Measurements from ENCODE around the gene MPIG6B. TPM values are rescaled to one million over a fixed set of nuclear protein-coding genes. Genes with fewer than 3 reads are reported as not detected.

MPIG6B gene
- total and polyA plus RNA-seq, 4 donors: 0.08 to 10.7 (median 0.24) TPM

- 92% methylated on average over 8 of the region's 8 CpGs for WGBS
- Histone ChIP-seq H3K4me3 (ENCODE audit: low read depth in 1 of 3, low read length in 3 of 3) (no peak overlapping the region), H3K36me3 (ENCODE audit: control insufficient read depth in 4 of 4, insufficient read depth in 3 of 4, low read depth in 1 of 4, low read length in 3 of 4) (no peaks in the 10 kb centered on the region), H3K9me3 (ENCODE audit: control insufficient read depth in 4 of 4, low read length in 3 of 4) (no peaks in the 10 kb centered on the region), H3K4me1 (ENCODE audit: control insufficient read depth in 4 of 4, insufficient read depth in 4 of 4, low read length in 3 of 4) (no peaks in the 10 kb centered on the region), H3K27ac (ENCODE audit: low read depth in 1 of 2, low read length in 2 of 2) (no peak overlapping the region), H3K9ac (ENCODE audit: low read depth in 1 of 2, low read length in 2 of 2) (no peak overlapping the region), H3K27me3 (ENCODE audit: control insufficient read depth in 4 of 4, insufficient read depth in 4 of 4, low read length in 3 of 4) (no peaks in the 10 kb centered on the region)
- no peak for TF ChIP-seq GABPA (IDR thresholded peaks at IDR 0.05 in 1 of 2, conservative IDR thresholded peaks at IDR 0.05 in 1 of 2)
- TF ChIP-seq, protein P1, sequence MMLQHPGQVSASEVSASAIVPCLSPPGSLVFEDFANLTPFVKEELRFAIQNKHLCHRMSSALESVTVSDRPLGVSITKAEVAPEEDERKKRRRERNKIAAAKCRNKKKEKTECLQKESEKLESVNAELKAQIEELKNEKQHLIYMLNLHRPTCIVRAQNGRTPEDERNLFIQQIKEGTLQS (IDR thresholded peaks at IDR 0.05): no peak
- TF ChIP-seq, protein P2, sequence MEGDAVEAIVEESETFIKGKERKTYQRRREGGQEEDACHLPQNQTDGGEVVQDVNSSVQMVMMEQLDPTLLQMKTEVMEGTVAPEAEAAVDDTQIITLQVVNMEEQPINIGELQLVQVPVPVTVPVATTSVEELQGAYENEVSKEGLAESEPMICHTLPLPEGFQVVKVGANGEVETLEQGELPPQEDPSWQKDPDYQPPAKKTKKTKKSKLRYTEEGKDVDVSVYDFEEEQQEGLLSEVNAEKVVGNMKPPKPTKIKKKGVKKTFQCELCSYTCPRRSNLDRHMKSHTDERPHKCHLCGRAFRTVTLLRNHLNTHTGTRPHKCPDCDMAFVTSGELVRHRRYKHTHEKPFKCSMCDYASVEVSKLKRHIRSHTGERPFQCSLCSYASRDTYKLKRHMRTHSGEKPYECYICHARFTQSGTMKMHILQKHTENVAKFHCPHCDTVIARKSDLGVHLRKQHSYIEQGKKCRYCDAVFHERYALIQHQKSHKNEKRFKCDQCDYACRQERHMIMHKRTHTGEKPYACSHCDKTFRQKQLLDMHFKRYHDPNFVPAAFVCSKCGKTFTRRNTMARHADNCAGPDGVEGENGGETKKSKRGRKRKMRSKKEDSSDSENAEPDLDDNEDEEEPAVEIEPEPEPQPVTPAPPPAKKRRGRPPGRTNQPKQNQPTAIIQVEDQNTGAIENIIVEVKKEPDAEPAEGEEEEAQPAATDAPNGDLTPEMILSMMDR (IDR thresholded peaks at IDR 0.05; ENCODE audit: low read depth, low read length, missing input control): no peak
- no peak for TF ChIP-seq ZBTB33 (IDR thresholded peaks at IDR 0.05)
- no peak for TF ChIP-seq YY1 (IDR thresholded peaks at IDR 0.05)
- no peak for TF ChIP-seq HNF4A (conservative IDR thresholded peaks at IDR 0.05)
- no peak for TF ChIP-seq TAF1 (conservative IDR thresholded peaks at IDR 0.05)
- TF ChIP-seq, protein P3, sequence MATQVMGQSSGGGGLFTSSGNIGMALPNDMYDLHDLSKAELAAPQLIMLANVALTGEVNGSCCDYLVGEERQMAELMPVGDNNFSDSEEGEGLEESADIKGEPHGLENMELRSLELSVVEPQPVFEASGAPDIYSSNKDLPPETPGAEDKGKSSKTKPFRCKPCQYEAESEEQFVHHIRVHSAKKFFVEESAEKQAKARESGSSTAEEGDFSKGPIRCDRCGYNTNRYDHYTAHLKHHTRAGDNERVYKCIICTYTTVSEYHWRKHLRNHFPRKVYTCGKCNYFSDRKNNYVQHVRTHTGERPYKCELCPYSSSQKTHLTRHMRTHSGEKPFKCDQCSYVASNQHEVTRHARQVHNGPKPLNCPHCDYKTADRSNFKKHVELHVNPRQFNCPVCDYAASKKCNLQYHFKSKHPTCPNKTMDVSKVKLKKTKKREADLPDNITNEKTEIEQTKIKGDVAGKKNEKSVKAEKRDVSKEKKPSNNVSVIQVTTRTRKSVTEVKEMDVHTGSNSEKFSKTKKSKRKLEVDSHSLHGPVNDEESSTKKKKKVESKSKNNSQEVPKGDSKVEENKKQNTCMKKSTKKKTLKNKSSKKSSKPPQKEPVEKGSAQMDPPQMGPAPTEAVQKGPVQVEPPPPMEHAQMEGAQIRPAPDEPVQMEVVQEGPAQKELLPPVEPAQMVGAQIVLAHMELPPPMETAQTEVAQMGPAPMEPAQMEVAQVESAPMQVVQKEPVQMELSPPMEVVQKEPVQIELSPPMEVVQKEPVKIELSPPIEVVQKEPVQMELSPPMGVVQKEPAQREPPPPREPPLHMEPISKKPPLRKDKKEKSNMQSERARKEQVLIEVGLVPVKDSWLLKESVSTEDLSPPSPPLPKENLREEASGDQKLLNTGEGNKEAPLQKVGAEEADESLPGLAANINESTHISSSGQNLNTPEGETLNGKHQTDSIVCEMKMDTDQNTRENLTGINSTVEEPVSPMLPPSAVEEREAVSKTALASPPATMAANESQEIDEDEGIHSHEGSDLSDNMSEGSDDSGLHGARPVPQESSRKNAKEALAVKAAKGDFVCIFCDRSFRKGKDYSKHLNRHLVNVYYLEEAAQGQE (IDR thresholded peaks at IDR 0.05): no peak
- TF ChIP-seq SP1 (IDR thresholded peaks at IDR 0.05): no peak
- no peak for TF ChIP-seq FOXA2 (IDR thresholded peaks at IDR 0.05)
- TF ChIP-seq RAD21 (IDR thresholded peaks at IDR 0.05): no peak
- TF ChIP-seq MAX (IDR thresholded peaks at IDR 0.05): no peak
- no peak for TF ChIP-seq HNF4G (IDR thresholded peaks at IDR 0.05)
- TF ChIP-seq RXRA (IDR thresholded peaks at IDR 0.05): no peak
- TF ChIP-seq FOXA1 (IDR thresholded peaks at IDR 0.05): no peak
- no peak for TF ChIP-seq JUND (IDR thresholded peaks at IDR 0.05)
- TF ChIP-seq NR2F2 (IDR thresholded peaks at IDR 0.05): no peak
- TF ChIP-seq EGR1 (IDR thresholded peaks at IDR 0.05; ENCODE audit: low read depth in 2 of 2): no peak
- DNase-seq (ENCODE audit: low spot score): no peak
These were observed 26.3 kb downstream of the MPIG6B start for GRCh38 chr6:31749301-31750036.
